ENCODE measurements around the gene ZNF77. TPM values are rescaled to one million over a fixed set of nuclear protein-coding genes. Genes with fewer than 3 reads are reported as not detected.

Gene ZNF77
- total and polyA plus RNA-seq, 5 donors, result 2.1 to 4.0 (median 2.3) TPM

DNA sequence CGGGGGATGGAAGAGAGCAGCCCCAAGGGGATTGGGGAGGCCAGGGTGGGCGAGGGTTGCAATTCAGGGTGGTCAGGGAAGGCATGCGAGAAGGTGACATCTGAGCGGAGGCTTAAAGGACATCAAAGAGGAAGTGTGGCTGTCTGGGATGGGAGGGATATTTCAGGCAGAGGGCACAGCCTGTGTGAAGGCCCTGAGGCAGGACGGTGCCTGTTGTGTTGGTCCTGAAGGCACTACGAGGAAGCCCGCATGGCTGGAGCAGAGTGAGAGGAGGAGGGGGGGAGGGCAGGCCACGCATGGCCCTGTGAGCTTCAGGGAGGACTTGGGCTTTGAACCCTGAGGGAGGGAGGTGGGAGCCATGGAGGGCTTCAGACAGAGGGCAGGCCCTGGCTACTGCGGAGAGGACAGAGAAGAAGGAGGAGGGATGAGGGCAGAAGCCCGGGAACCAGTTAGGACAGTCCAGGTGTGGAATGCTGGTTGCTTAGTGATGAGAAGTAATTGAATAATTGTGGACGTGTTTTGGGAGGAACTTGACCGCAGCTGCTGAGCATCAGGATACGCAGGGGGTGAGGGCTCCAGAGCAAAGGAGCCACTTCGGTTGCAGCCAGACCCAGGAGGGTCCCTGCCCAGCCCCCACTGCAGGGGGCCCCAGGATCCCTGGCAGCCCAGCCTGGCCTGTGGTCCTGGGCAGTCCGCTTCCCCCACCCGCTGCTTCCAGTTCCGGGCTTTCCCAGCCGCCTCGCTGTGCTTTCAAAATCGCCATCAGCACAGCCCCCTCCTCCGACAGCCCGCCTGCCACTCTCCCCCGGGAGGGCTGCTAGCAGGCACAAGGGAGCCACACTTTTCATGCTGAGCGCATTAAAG lies 38.8 kb upstream of the ZNF77 start:
- ATAC-seq, result peak; percentile 67 to 74
- Histone ChIP-seq H3K4me1 (ENCODE audit: control insufficient read depth, insufficient read depth, low read length) (peaks cover 9% of the 10 kb centered on the region), H3K27ac (ENCODE audit: low read length) (peak overlapping the region; percentile 76), H3K27me3 (ENCODE audit: control insufficient read depth, insufficient read depth) (no peaks in the 10 kb centered on the region), H3K9me3 (ENCODE audit: control insufficient read depth, low read length) (no peaks in the 10 kb centered on the region), H3K4me3 (ENCODE audit: low read length) (peak overlapping the region; percentile 8)
- DNase-seq, result peak; percentile 84 to 91 (median 90)
- WGBS, result 8% methylated on average over 24 of the region's 24 CpGs
- intact Hi-C loops (cut with DNase I), result loop anchor here in 2 of 4 donors (5.0 to 10.0 kb wide), 2 partner anchors 44 to 51 kb away; partner anchors contain the start of gene TLE2 (in 1 of the 2)

GRCh38 chr19:2982983-2983350 lies 38.2 kb upstream of the ZNF77 start:
- no peaks in the 10 kb centered on the region for H3K27me3 ChIP-seq (ENCODE audit: control insufficient read depth, insufficient read depth)
- H3K9me3 ChIP-seq (ENCODE audit: control insufficient read depth, low read length), result no peaks in the 10 kb centered on the region
- peak; percentile 93 to 98 (median 96) for DNase-seq
- H3K4me3 ChIP-seq (ENCODE audit: low read length), result no peak overlapping the region
- WGBS, result 3% methylated on average over 10 of the region's 10 CpGs
- intact Hi-C loops (cut with DNase I), result loop anchor here in 2 of 4 donors (5.0 to 10.0 kb wide), 2 partner anchors 44 to 52 kb away; partner anchors contain the start of gene TLE2 (in 1 of the 2)
- peak; percentile 82 to 89 for ATAC-seq
- H3K27ac ChIP-seq (ENCODE audit: low read length), result peak overlapping the region; percentile 76
- peaks cover 9% of the 10 kb centered on the region for H3K4me1 ChIP-seq (ENCODE audit: control insufficient read depth, insufficient read depth, low read length)

DNA sequence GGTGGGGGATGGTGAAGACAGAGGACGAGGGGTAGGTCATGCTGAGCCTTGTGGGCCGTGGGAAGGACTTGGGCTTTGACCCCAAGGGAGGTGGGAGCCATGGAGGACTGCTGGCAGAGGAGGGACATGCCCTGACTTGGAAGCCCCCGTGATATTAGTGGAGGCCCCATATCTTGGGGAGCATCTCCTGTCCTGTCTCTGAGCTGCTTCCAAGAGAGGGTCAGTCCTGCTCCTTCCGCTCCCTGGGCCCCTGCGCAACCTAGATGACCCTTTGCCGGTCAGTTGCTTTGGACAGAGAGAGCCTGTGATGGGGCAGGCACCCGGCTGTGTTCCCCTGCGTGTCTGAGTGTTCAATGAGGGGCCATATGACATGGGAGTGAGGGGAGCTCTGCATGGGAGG lies 37.8 kb upstream of the ZNF77 start:
- intact Hi-C loops (cut with DNase I), result loop anchor here in 2 of 4 donors (5.0 to 10.0 kb wide), 2 partner anchors 45 to 52 kb away; partner anchors contain the start of gene TLE2 (in 1 of the 2)
- Histone ChIP-seq H3K27me3 (ENCODE audit: control insufficient read depth, insufficient read depth) (no peaks in the 10 kb centered on the region), H3K9me3 (ENCODE audit: control insufficient read depth, low read length) (no peaks in the 10 kb centered on the region), H3K4me3 (ENCODE audit: low read length) (no peak overlapping the region), H3K4me1 (ENCODE audit: control insufficient read depth, insufficient read depth, low read length) (peaks cover 9% of the 10 kb centered on the region), H3K27ac (ENCODE audit: low read length) (peak overlapping the region; percentile 63)
- peak in 1 of 2 donors; percentile 3 for ATAC-seq
- 21% methylated on average over 8 of the region's 8 CpGs for WGBS
- DNase-seq, result no peak

DNA sequence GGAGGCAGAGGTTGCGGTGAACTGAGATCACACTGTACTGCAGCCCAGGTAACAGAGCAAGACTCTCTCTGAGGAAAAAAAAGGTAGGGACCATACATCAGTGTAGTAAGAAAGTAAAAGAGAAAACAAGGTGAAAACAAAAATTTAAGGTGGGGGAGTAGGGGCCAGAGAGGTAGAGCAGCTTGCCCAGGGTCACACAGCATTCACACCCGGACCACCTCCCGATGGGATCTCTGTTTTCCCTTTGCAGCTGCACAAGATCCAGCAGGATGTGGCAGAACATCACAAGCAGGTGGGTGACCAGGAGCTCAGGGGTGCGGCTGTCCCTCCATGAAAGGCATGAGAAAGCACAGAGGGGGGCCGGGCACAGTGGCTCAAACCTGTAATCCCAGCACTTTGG lies 37.1 kb upstream of the ZNF77 start:
- no peaks in the 10 kb centered on the region for H3K9me3 ChIP-seq (ENCODE audit: control insufficient read depth, low read length)
- ATAC-seq (no peak), DNase-seq (no peak)
- peaks cover 9% of the 10 kb centered on the region for H3K4me1 ChIP-seq (ENCODE audit: control insufficient read depth, insufficient read depth, low read length)
- H3K27ac ChIP-seq (ENCODE audit: low read length), result no peak overlapping the region
- no peaks in the 10 kb centered on the region for H3K27me3 ChIP-seq (ENCODE audit: control insufficient read depth, insufficient read depth)
- intact Hi-C loops (cut with DNase I), result loop anchor here in 2 of 4 donors (5.0 to 10.0 kb wide), 2 partner anchors 45 to 53 kb away; partner anchors contain the start of gene TLE2 (in 1 of the 2)
- 86% methylated on average over 5 of the region's 5 CpGs for WGBS
- no peak overlapping the region for H3K4me3 ChIP-seq (ENCODE audit: low read length)

GRCh38 chr19:2978772-2979171 lies 34.0 kb upstream of the ZNF77 start:
- WGBS, result 77% methylated on average over 9 of the region's 9 CpGs
- Histone ChIP-seq H3K4me1 (ENCODE audit: control insufficient read depth, insufficient read depth, low read length) (peaks cover 11% of the 10 kb centered on the region), H3K4me3 (ENCODE audit: low read length) (no peak overlapping the region), H3K27ac (ENCODE audit: low read length) (no peak overlapping the region), H3K9me3 (ENCODE audit: control insufficient read depth, low read length) (no peaks in the 10 kb centered on the region), H3K27me3 (ENCODE audit: control insufficient read depth, insufficient read depth) (no peaks in the 10 kb centered on the region)
- intact Hi-C loops (cut with DNase I), result loop anchor here in 1 of 4 donors (5.0 kb wide), 1 partner anchor 54 kb away; no protein-coding TSS in a partner anchor
- no peak for ATAC-seq
- DNase-seq, result no peak

DNA sequence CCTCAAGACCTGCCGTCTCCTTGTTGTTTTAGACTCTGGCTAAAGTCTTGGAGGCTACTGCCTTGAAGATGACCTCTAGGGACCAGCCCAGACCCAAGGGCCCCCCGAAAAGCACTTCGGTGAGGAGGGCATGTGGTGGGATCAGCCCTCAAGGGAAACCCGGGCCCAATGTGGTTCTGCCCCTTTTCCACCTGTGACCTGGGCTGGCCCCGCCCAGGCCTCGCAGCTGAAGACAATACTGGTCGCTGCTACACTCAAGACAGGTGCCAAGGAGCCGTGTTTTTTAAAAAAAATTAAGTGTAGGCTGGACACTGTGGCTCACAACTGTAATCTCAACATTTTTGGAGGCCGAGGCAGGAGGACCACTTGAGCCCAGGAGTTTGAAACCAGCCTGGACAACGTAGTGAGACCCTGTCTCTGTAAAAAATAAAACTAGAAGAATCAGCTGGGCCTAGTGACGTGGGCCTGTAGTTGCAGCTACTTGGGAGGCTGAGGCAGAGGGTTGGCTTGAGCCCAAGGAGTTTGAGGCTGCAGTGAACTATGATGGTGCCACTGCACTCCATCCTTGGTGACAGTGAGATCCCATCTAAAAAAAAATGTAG lies 33.5 kb upstream of the ZNF77 start:
- intact Hi-C loops (cut with DNase I), result loop anchor here in 1 of 4 donors (5.0 kb wide), 1 partner anchor 54 kb away; no protein-coding TSS in a partner anchor

GRCh38 chr19:2977746-2978138 lies 33.0 kb upstream of the ZNF77 start:
- no peak overlapping the region for H3K4me3 ChIP-seq (ENCODE audit: low read length)
- no peak for ATAC-seq
- no peaks in the 10 kb centered on the region for H3K27me3 ChIP-seq (ENCODE audit: control insufficient read depth, insufficient read depth)
- no peaks in the 10 kb centered on the region for H3K9me3 ChIP-seq (ENCODE audit: control insufficient read depth, low read length)
- peaks cover 6% of the 10 kb centered on the region for H3K4me1 ChIP-seq (ENCODE audit: control insufficient read depth, insufficient read depth, low read length)
- peak in 1 of 3 donors; percentile 62 for DNase-seq
- peak overlapping the region; percentile 53 for H3K27ac ChIP-seq (ENCODE audit: low read length)
- 54% methylated on average over 10 of the region's 10 CpGs for WGBS
- intact Hi-C loops (cut with DNase I), result loop anchor here in 1 of 4 donors (5.0 kb wide), 1 partner anchor 55 kb away; no protein-coding TSS in a partner anchor

More for the DNA sequence above, 33.5 kb upstream of the ZNF77 start:
- H3K27ac ChIP-seq (ENCODE audit: low read length), result peak overlapping the region; percentile 53
- no peaks in the 10 kb centered on the region for H3K27me3 ChIP-seq (ENCODE audit: control insufficient read depth, insufficient read depth)
- no peak for DNase-seq
- H3K4me3 ChIP-seq (ENCODE audit: low read length), result no peak overlapping the region
- no peak for ATAC-seq
- WGBS, result 80% methylated on average over 11 of the region's 11 CpGs
- no peaks in the 10 kb centered on the region for H3K9me3 ChIP-seq (ENCODE audit: control insufficient read depth, low read length)
- peaks cover 8% of the 10 kb centered on the region for H3K4me1 ChIP-seq (ENCODE audit: control insufficient read depth, insufficient read depth, low read length)

DNA sequence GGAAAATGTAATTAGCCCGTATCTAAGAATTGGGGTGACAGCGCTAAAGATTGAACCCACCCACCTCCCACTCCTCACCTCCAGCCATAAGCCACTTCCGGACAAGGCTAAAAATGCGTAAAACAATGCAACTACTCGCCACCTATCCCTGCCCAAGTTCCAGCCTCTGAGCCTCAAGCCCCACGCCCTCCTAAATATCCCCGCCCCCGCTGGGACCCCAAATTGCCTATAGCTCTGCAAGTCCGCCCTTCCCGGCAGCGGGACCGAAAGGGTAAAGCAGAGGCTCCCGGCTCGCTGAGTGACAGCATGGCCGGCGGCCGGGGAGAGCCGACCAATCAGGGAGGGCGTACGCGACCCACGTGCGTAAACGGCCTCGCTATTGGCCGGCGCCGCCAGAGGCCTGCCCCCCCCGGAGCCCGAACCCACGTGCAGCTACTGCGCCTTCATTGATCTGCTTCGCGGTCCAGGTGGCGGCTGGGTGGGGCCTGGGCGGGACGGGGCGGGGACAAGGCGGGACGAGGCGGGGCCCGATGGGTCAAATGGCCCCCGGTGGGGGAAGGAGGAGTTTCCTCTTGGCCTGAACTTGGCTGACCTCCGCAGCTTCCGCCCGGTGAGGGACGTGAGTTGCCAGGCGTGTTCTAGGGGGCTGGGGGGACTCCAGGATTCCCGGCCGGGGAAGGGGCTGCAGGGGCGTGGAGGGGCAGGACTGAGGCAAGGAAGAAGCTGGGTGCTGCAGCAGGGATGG lies 32.4 kb upstream of the ZNF77 start, which contains the start of gene TLE6:
TLE6 (plus strand) TSS at position 564 of the 745 bp plus-strand sequence. CDS start 670 bp downstream, outside the sequence.
- Histone ChIP-seq H3K9me3 (ENCODE audit: control insufficient read depth, low read length) (no peaks in the 10 kb centered on the region), H3K4me3 (ENCODE audit: low read length) (peak within 1 kb of the TSS; percentile 28), H3K4me1 (ENCODE audit: control insufficient read depth, insufficient read depth, low read length) (peaks cover 2% of the 10 kb centered on the region), H3K27me3 (ENCODE audit: control insufficient read depth, insufficient read depth) (no peaks in the 10 kb centered on the region), H3K27ac (ENCODE audit: low read length) (peak within 1 kb of the TSS; percentile 66)
- ATAC-seq (peak; percentile 93), DNase-seq (peak; percentile 98 to 99 (median 99))
- intact Hi-C loops (cut with DNase I), result loop anchor here in 1 of 4 donors (5.0 kb wide), 1 partner anchor 55 kb away; no protein-coding TSS in a partner anchor
- under 1% methylated on average over 51 of the region's 51 CpGs for WGBS

- Histone ChIP-seq H3K4me3 (ENCODE audit: low read length) (peak overlapping the region; percentile 28), H3K4me1 (ENCODE audit: control insufficient read depth, insufficient read depth, low read length) (peaks cover 2% of the 10 kb centered on the region), H3K27ac (ENCODE audit: low read length) (peak overlapping the region; percentile 66), H3K27me3 (ENCODE audit: control insufficient read depth, insufficient read depth) (no peaks in the 10 kb centered on the region), H3K9me3 (ENCODE audit: control insufficient read depth, low read length) (no peaks in the 10 kb centered on the region)
- no peak for ATAC-seq
- WGBS, result 8% methylated on average over 15 of the region's 15 CpGs
- intact Hi-C loops (cut with DNase I), result loop anchor here in 1 of 4 donors (5.0 kb wide), 1 partner anchor 56 kb away; no protein-coding TSS in a partner anchor
- peak in 1 of 3 donors; percentile 62 for DNase-seq
Measured at GRCh38 chr19:2976609-2977000, 31.8 kb upstream of the ZNF77 start.
